Body of pancreas (tissue), 4 donors: ENCODE results near the gene PPFIBP2. TPM values are rescaled to one million over a fixed set of nuclear protein-coding genes. Genes with fewer than 3 reads are reported as not detected.

Source experiments
- ATAC-seq: fragments of 150-250 bp; one replicate; pipeline ENCODE4 v1.9.1; 2016
- DNase-seq, 4 donors: peaks; one replicate each; pipeline ENCODE4 v3.0.0-alpha.2; 2019
- H3K27ac ChIP-seq, 4 donors: fragments of 200-600 bp; sonication (generic); 1 replicate in 3 of 4; 2 replicates in 1 of 4; pipeline versions ENCODE4 v1.5.1 to v1.6.1; 2016 to 2019; ENCODE audit warnings: mild to moderate bottlenecking in 1 of 4, mixed read lengths in 1 of 4, moderate library complexity in 1 of 4
- H3K27me3 ChIP-seq, 2 donors: fragments of 200-600 bp; sonication (generic); one replicate each; pipeline ENCODE4 v1.6.0; 2016; ENCODE audit warnings: mild to moderate bottlenecking in 1 of 2
- H3K36me3 ChIP-seq, 2 donors: fragments of 200-600 bp; sonication (generic); replicated peaks in 1 of 2; 2 replicates each; pipeline ENCODE4 v1.5.1; 2016; ENCODE audit warnings: low read depth in 2 of 2; ENCODE audit not compliant: insufficient read depth in 1 of 2
- H3K4me1 ChIP-seq: fragments of 200-600 bp; sonication (generic); one replicate; pipeline ENCODE4 v1.6.0; 2016
- H3K4me3 ChIP-seq, 2 donors: fragments of 200-600 bp; sonication (generic); 1 replicate in 1 of 2; 2 replicates in 1 of 2; pipeline ENCODE4 v1.5.1; 2016 to 2019
- H3K9me3 ChIP-seq, 3 donors: fragments of 200-600 bp; sonication (generic); 1 replicate in 2 of 3; 2 replicates in 1 of 3; pipeline ENCODE4 v1.5.1; 2016
- POLR2A ChIP-seq, 3 donors: fragments of 450-650 bp; IDR thresholded peaks; one replicate each; pipeline ENCODE4 v1.6.1; 2016; ENCODE audit warnings: antibody characterized with exemption in 3 of 3, mild to moderate bottlenecking in 2 of 3
- WGBS, 2 donors: methylation state at CpG; one replicate each; pipeline ENCODE4 v1.1.5; 2017; 5-methylcytosine and 5-hydroxymethylcytosine counted together
- intact Hi-C: fragments of 100-400 bp; cut with DNase I; formaldehyde crosslinking; loops from one replicate; pipeline ENCODE4 v1.15.1; 2023
- total RNA-seq, 2 donors: library from RNA; depleted of rRNA; stranded (reverse); fragments of >200 nt; gene quantifications; one replicate each; pipeline ENCODE4 v1.1.0, GENCODE V29; 2016
- TF ChIP-seq, protein P1 (sequence below), 7 experiments: fragments of 450-650 bp in 4 of 7; fragments of 200-600 bp in 3 of 7; sonication (generic) in 3 of 7; IDR thresholded peaks; one replicate each; pipeline ENCODE4 v1.5.1; 2016 to 2019; ENCODE audit warnings: antibody characterized with exemption in 7 of 7

The PPFIBP2 gene
- 10 to 100 TPM; 34.9 to 35.3 TPM for total RNA-seq

DNA sequence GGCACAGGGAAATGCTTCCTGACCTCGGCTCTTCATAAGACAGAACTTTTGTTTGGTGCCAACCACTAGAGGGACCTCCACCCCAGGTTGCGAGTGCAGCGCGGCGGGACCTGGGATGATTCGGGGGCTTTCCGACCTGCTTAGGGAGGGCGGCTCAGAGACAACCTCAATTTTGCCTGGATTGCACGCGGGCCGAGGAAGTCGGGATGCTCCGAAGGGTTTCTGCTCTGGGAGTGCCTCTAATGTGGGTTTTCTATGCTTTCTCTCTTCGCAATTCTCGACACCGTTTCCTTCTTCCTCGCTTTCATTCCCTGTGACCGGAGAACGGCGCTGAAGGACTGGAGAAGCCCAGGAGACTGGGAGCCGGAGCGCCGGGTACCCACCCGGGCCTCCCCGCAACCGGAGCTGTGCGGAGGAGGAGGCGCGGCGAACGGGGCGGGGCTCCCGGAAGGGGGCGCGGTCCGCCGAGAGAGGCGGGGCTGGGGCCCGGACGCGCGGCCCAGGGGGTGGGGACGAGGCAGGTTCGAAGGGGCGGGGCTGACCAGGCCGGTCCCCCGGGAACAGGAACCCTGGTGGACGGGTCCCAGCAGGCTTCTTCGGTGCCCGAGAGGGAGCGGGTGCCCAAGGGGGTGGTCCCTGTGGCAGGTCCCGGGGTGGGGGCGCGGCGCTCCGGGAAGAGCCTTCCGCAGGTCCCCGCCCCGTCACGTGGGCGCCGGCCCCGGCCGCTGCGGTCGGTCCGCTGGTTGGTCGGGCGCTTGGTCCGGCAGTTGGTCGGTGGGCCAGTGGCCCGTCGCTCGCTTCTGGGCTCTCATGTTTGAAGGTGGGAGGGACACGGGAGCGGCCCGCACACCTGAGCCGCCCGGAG is at the start of gene PPFIBP2:
Gene PPFIBP2, plus strand, starts transcription at position 766 of the 865 bp plus-strand sequence. CDS start 35,477 bp downstream, outside the sequence.
- no peaks in the 10 kb centered on the region for H3K36me3 ChIP-seq
- H3K9me3 ChIP-seq: no peaks in the 10 kb centered on the region
- peaks cover 38% of the 10 kb centered on the region for H3K4me1 ChIP-seq
- DNase-seq (peak; percentile 84 to 89 (median 86)), ATAC-seq (peak; percentile 89)
- WGBS, 2 donors: 0% methylated on average over 24 to 73 of the region's 79 CpGs
- H3K27ac ChIP-seq: peak within 1 kb of the TSS; percentile 73 to 91 (median 88)
- intact Hi-C loops: no loop called here
- no peaks in the 10 kb centered on the region for H3K27me3 ChIP-seq
- H3K4me3 ChIP-seq: peak within 1 kb of the TSS; percentile 61 to 71
- TF ChIP-seq, protein P1, sequence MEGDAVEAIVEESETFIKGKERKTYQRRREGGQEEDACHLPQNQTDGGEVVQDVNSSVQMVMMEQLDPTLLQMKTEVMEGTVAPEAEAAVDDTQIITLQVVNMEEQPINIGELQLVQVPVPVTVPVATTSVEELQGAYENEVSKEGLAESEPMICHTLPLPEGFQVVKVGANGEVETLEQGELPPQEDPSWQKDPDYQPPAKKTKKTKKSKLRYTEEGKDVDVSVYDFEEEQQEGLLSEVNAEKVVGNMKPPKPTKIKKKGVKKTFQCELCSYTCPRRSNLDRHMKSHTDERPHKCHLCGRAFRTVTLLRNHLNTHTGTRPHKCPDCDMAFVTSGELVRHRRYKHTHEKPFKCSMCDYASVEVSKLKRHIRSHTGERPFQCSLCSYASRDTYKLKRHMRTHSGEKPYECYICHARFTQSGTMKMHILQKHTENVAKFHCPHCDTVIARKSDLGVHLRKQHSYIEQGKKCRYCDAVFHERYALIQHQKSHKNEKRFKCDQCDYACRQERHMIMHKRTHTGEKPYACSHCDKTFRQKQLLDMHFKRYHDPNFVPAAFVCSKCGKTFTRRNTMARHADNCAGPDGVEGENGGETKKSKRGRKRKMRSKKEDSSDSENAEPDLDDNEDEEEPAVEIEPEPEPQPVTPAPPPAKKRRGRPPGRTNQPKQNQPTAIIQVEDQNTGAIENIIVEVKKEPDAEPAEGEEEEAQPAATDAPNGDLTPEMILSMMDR (IDR thresholded peaks at IDR 0.05): peak; percentile 38 to 78 (median 58)
- TF ChIP-seq POLR2A (IDR thresholded peaks at IDR 0.05): peak; percentile 35 to 67 (median 53)

DNA sequence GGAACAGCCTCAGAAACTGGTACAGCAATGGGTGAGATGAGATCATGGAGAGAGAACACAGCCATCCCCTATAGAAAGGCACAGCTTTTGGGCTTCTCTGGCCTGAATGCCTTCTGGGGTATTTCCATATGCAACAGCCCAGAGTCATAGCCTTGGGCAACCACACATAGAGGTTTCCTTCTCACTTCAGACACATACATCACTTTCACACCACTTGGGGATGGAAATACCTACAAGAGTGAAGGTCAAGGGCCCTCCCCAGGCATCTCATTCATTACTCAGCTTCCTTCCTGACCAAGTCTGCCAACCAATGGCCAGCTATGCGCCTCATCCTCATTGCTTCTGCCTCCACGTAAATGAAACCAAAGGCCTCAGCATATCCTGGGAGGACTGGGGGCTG is 46.1 kb upstream of the PPFIBP2 start:
- Histone ChIP-seq H3K27me3 (no peaks in the 10 kb centered on the region), H3K4me3 (no peak overlapping the region), H3K36me3 (no peaks in the 10 kb centered on the region), H3K27ac (no peak overlapping the region), H3K9me3 (no peaks in the 10 kb centered on the region), H3K4me1 (no peaks in the 10 kb centered on the region)
- TF ChIP-seq, protein P1 (IDR thresholded peaks at IDR 0.05): no peak
- TF ChIP-seq POLR2A (IDR thresholded peaks at IDR 0.05): no peak
- ATAC-seq (no peak), DNase-seq (no peak)
- intact Hi-C loops: no loop called here
- WGBS, 2 donors: 83 to 84% methylated on average over 2 of the region's 2 CpGs

DNA sequence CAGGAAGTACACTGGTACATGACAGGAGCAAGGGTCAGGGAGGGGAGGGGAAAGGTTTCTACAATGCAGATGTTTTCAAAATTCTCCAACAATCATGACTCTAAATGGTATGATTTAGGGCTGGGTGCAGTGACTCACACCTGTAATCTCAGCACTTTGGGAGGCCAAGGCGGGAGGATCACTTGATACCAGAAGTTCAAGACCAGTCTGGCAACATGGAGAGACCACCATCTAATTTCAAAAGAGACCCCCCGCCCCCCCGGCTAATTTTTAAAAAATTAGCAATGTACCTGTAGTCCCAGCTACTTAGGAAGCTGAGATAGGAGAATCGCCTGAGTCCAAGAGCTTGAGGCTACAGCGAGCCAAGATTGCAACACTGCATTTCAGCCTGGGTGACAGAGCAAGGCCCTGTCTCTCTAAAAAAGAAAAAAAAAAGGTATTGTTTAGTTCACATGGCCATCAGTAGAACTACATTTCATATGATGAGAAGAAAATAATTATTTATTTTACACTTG is 44.4 kb upstream of the PPFIBP2 start:
- DNase-seq: no peak
- H3K27ac ChIP-seq: no peak overlapping the region
- TF ChIP-seq POLR2A (IDR thresholded peaks at IDR 0.05): no peak
- TF ChIP-seq, protein P1 (IDR thresholded peaks at IDR 0.05): no peak
- no peaks in the 10 kb centered on the region for H3K36me3 ChIP-seq
- intact Hi-C loops: no loop called here
- no peak for ATAC-seq
- 87 to 90% methylated on average over 5 of the region's 5 CpGs for WGBS, 2 donors
- H3K4me3 ChIP-seq: no peak overlapping the region
- no peaks in the 10 kb centered on the region for H3K27me3 ChIP-seq
- no peaks in the 10 kb centered on the region for H3K4me1 ChIP-seq
- H3K9me3 ChIP-seq: no peaks in the 10 kb centered on the region

DNA sequence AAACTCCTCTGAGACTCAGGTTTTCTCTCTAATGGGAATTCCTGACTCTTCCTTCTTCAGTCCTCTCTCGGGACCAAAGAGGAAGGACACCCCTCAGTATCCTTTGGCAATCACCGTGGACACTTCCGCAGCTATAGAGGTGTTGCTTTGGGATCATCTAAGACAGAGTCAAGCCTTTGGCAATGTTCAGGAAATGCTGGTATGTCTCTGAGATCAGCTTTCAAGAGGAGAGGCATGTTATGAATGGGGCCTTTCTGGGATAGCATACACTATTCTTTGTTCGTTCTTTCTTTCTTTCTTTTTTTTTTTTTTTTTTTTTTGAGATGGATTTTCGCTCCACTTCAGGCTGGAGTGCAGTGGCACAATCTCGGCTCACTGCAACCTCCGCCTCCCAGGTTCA is 42.7 kb upstream of the PPFIBP2 start:
- intact Hi-C loops: no loop called here
- H3K36me3 ChIP-seq: no peaks in the 10 kb centered on the region
- ATAC-seq (no peak), DNase-seq (no peak)
- H3K9me3 ChIP-seq: no peaks in the 10 kb centered on the region
- H3K4me1 ChIP-seq: no peaks in the 10 kb centered on the region
- WGBS, 2 donors: 85 to 94% methylated on average over 7 of the region's 7 CpGs
- no peaks in the 10 kb centered on the region for H3K27me3 ChIP-seq
- no peak for TF ChIP-seq POLR2A (IDR thresholded peaks at IDR 0.05)
- TF ChIP-seq, protein P1 (IDR thresholded peaks at IDR 0.05): no peak
- H3K4me3 ChIP-seq: no peak overlapping the region
- H3K27ac ChIP-seq: no peak overlapping the region
